ENCODE data around the gene THOC1.

Gene THOC1

DNA sequence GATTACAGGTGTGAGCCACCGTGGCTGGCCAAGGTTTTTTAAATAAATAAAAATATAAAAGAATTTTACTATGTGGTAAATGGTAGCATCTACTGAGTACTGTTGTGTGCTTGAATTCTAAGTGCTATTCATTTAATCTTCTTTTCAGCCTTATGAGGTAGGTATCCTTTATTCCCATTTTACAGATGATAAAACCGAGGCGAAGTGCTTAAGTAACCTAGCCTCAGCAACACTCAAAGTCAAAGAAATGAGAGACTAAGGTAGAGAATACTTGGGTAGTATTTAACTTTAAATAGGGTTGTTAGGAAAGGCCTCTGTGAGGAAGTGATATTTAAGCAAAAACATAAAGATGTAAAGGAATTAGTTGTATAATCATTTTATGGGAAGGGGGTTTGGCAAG lies 5.7 kb upstream of the THOC1 start:
- DNase-seq, result no peak

GRCh38 chr18:272650-273049 lies 4.8 kb upstream of the THOC1 start:
- DNase-seq, result no peak

DNA sequence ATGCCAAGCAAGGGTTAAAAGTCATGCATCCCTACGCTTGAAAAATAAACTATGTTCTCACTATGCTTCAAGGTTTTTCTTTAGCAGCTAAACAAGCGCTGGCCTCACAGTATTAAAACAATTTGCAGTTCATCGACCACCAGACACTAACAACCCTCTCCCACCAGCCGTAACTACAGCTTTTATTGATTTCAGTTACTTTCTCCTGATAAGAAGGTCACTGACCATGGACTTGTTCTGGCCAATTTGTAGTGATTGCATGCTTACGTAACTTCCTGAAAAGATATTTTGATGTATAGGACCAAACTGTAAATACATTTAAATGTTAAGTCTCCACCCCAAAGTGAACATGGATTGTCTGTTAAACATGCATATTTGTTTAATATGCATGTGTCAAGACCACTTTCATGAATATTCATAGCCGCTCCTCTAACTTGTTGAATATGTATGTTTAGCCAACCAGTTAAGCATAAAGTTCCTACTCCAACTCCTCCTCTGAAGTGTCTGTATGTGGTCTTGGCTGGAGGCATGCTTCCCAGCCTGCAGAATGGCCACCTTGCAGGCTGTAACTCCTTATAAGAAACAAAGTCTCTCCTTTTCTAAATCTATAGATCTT lies 1.7 kb upstream of the THOC1 start:
- no peak for DNase-seq

- no peak for DNase-seq
Observed at GRCh38 chr18:267380-267687, 513 bp downstream of the THOC1 start.

- DNase-seq, result no peak
Observed at GRCh38 chr18:261398-262073, 6.3 kb downstream of the THOC1 start.

- no peak for DNase-seq
Observed at GRCh38 chr18:260547-260946, 7.3 kb downstream of the THOC1 start.

GRCh38 chr18:255171-255570 lies 12.7 kb downstream of the THOC1 start:
- no peak for DNase-seq

GRCh38 chr18:253121-253520 lies 14.7 kb downstream of the THOC1 start:
- DNase-seq, result no peak

- DNase-seq, result no peak
Observed at GRCh38 chr18:251572-251971, 16.3 kb downstream of the THOC1 start.

GRCh38 chr18:250685-251084 lies 17.2 kb downstream of the THOC1 start:
- no peak for DNase-seq

- DNase-seq, result no peak
Observed at GRCh38 chr18:248053-248452, 19.8 kb downstream of the THOC1 start.

DNA sequence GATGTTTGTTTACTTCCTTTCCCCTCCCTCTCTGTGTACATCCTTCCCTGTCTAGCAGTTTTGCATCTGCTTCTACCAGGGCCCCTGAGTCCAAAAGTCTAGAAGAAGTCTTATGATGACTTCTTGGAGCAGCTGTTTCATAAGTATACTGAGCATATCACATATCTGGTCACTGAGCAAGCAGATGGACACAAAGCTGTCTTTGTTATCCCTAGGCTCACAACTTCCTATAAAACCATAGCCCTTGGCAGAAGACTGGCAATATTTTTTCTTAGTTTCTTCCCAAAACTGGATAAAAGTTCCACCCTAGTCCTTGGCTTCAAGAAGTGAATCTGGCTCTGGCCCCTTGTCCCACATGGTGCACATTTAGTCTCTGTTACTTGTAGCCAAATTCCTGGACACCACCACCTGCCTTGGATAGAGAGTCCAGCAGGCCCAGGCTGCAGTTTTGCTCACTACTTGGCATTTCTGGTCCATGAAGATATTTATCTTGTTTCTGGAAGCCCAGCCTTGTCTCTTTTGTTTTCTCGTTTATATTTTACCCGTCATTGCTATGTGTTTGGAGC lies 22.5 kb downstream of the THOC1 start:
- no peak for DNase-seq

DNA sequence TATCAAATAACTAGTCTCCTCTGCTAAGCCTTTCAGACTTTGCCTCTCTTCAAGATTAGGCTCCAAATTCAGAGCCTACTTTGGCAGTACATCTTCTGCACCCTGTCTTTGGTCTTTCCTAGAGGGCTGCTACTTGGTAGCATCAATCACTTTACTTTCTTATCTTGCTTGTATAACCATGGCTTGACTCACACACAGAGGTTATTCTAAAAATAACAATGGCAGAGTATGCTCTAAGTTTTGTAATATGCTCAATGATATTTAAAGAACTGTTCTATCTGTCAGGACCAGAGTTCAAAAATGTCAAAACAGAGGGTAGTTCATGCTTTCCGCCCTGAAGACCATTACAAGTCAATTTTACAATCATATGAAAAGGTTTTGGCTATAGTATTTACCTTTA lies 27.7 kb downstream of the THOC1 start:
- DNase-seq, result no peak

GRCh38 chr18:231563-231962 lies 36.3 kb downstream of the THOC1 start:
- DNase-seq, result no peak

DNA sequence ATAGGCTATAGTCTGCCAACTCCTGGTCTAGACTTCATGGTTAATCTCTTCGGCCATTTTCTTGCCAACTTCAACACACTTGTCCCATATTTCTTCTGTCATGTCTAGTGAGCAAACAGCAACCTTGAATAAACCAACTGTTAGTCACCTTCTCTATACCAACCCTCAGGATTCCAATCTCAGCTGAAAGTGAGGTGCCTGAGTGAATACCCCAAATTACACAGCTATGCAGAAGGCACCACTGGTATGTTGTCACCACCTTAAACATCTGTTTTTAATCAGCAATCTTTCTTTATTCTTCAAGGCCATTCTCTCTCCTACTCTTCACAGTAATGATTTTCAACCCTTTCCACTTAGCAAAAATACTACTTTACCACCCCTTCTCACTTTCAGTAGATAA lies 39.3 kb downstream of the THOC1 start:
- no peak for DNase-seq

- no peak for DNase-seq
Observed at GRCh38 chr18:227902-228301, 39.9 kb downstream of the THOC1 start.

DNA sequence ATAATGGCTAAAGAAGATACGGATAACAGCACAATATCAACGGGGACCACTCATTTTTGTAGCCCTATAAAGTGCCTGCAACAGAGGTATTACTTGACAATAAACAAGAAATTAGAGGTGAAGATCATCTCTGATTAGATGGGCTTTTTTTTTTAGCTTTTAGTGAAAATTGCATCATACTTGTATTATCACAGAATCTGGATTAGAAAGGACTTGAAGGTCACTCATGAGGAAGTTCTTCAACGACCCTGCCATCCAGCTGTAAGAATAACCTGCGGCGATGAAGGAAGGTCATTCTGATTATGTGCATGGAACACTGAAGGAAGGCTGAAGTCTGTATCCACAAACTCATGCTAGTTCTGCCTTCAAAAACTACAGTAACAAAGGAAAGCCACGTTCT lies 40.5 kb downstream of the THOC1 start:
- no peak for DNase-seq

- no peak for DNase-seq
Observed at GRCh38 chr18:225745-226144, 42.1 kb downstream of the THOC1 start.

DNA sequence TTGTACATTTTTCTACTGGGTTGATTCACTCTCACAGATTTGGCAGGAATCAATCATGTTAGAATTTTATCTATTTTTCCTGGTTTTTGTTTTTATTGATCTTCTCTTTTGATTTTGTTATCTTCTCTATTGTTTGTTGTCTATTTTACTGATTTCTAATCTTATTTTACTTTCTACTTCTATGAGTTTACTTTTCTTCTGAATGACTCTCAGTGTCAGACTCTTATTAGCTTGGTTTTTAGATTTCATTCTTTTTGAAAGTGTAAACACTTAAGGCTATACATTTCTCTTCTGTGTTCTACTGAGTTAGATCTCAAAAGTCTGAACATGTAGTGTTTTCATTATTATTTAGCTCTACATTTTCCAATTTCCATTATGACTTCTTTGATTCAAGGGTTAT lies 47.1 kb downstream of the THOC1 start:
- DNase-seq, result no peak

- DNase-seq, result no peak
Observed at GRCh38 chr18:217532-218336, 50.1 kb downstream of the THOC1 start.

GRCh38 chr18:215448-216010 lies 52.3 kb downstream of the THOC1 start:
- no peak for DNase-seq

- no peak for DNase-seq
Observed at GRCh38 chr18:213966-214365, 53.9 kb downstream of the THOC1 start.

GRCh38 chr18:213505-213904 lies 54.3 kb downstream of the THOC1 start:
- DNase-seq, result no peak

DNA sequence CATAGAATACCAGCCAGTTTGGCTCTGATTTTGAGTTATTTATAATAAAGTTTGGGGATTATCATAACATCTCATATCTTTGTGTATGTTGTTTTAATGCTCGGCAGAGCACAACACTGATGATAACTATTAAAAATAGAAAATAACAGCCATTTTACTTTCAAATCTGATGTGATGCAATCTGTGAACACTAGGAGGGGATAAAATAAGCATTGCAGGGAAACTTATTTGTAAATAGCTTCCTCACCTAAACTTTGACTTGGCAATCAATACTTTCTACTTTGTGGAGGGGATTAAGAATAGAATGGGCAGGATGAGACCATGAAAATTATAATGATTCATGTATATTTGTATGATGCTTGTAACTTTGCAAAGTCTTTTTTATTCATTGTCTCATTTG lies 55.1 kb downstream of the THOC1 start:
- DNase-seq, result no peak

Measured in NCI-H2107 (cell line).